Kidney epithelial cell (primary cell): ENCODE data around the gene BTBD6. TPM values are rescaled to one million over a fixed set of nuclear protein-coding genes. Genes with fewer than 3 reads are reported as not detected.
A peak's percentile ranks its signal among the peaks of the same experiment; 100 is the strongest.

Experiments used
- DNase-seq: peaks from one replicate; pipeline ENCODE4 v3.0.0-alpha.2; 2010; ENCODE audit warnings: low read depth
- H3K27me3 ChIP-seq: 2 replicates; pipeline ENCODE4 v1.6.0; 2011; ENCODE audit warnings: low read length; ENCODE audit not compliant: control insufficient read depth, insufficient read depth
- H3K36me3 ChIP-seq: 2 replicates; pipeline ENCODE4 v1.5.1; 2011; ENCODE audit warnings: low read length; ENCODE audit not compliant: control insufficient read depth, insufficient read depth
- H3K4me3 ChIP-seq: 2 replicates; pipeline ENCODE4 v1.5.1; 2011; ENCODE audit warnings: low read depth, mild to moderate bottlenecking, control low read depth, low read length
- total RNA-seq: library from RNA; depleted of rRNA; stranded (reverse); fragments of >200 nt; gene quantifications from 2 replicates; pipeline ENCODE4 v1.2.3, GENCODE V29; 2015
- TF ChIP-seq, protein P1 (sequence below): IDR thresholded peaks from 2 replicates; pipeline ENCODE4 v1.5.1; 2011; ENCODE audit warnings: mild to moderate bottlenecking, moderate library complexity, low read length, control low read depth, inconsistent platforms; ENCODE audit not compliant: insufficient read depth, poor library complexity, severe bottlenecking

The BTBD6 gene
- total RNA-seq, 1 donor from 2014 or later, result 45.8 TPM

DNA sequence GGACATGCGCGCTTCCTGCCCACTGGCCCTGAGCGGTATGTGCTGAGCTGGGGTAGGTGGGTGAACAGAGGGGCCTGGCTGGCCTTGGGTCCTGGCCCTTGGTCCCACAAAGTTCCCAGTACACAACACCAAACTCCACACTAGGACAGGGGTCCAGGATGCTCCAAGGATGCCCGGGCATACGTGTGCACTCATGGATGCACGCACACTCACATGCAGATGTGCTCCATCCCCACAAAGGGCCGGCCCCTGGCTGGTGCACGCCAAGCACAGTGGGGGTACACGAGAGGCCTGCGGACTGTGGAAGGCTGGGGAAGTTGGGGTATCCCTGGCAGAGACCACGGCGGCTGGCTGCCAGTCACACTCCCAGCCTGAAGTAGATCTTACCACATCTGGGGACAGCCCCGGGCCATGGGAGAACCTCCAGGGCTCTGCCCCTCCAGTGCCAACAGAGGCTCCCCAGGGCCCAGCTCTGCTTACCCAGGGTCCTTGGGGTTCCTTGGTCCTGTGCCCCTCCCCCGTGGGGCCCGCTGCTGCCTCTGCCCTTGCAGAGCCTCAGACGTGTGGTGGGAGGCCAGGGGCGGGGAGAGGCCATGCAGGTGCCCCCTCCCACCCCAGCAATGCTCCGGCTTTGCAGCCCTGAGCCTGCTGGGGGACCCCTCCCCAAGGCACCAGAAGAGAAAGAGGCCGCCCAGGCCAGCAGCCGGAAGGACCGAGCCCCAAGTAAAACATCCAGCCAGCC, 43.2 kb upstream of the BTBD6 start:
- H3K4me3 ChIP-seq, result no peak overlapping the region
- no peak for DNase-seq
- H3K36me3 ChIP-seq, result no peaks in the 10 kb centered on the region
- peaks cover 10% of the 10 kb centered on the region for H3K27me3 ChIP-seq
- TF ChIP-seq, protein P1, sequence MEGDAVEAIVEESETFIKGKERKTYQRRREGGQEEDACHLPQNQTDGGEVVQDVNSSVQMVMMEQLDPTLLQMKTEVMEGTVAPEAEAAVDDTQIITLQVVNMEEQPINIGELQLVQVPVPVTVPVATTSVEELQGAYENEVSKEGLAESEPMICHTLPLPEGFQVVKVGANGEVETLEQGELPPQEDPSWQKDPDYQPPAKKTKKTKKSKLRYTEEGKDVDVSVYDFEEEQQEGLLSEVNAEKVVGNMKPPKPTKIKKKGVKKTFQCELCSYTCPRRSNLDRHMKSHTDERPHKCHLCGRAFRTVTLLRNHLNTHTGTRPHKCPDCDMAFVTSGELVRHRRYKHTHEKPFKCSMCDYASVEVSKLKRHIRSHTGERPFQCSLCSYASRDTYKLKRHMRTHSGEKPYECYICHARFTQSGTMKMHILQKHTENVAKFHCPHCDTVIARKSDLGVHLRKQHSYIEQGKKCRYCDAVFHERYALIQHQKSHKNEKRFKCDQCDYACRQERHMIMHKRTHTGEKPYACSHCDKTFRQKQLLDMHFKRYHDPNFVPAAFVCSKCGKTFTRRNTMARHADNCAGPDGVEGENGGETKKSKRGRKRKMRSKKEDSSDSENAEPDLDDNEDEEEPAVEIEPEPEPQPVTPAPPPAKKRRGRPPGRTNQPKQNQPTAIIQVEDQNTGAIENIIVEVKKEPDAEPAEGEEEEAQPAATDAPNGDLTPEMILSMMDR, result no peak

DNA sequence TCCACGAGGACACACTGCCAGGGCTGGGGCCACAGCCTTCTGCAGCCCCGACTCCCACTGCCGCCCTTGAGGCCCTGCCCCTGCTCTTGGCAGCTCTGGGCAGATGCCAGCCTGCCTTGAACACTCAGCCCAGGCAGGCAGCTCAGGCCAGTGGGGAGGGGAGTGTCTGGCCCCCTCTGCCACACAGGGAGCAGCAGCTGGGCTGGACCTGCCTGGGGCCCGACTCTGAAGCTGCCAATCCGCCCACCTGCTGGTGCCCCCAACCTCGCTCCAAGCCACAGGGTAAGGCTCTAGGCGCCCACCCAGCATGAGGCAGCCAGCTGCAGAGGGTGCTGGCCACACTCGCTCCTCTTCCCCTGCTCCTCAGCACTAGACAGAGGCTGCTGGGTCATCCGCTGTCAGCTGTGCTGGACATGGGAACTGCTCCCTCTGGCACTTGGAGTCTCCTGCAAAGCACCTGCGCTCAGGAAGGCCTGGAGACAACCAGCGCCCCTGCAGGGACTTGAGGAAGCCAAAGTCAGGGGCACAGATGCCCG, 42.6 kb upstream of the BTBD6 start:
- no peaks in the 10 kb centered on the region for H3K36me3 ChIP-seq
- peaks cover 10% of the 10 kb centered on the region for H3K27me3 ChIP-seq
- TF ChIP-seq, protein P1, result no peak
- no peak for DNase-seq
- no peak overlapping the region for H3K4me3 ChIP-seq

DNA sequence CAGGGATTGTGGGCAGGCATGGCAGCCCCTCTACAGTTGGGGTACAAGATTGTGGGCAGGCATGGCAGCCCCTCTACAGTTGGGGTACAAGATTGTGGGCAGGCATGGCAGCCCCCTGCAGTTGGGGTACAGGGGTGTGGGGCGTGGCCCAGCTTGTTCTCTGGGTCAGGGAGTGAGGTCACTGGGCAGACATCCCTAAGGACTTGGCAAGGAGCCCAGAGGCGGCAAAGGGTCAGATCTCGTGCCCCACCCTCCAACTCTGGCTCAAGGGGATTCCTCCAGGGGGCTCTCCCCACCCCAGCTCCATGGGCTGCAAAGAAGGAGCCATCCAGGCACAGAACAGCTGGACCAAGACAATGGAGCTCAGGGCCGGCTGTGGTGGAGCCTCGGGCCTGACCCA, 41.5 kb upstream of the BTBD6 start:
- no peak for DNase-seq
- TF ChIP-seq, protein P1, result no peak
- Histone ChIP-seq H3K36me3 (no peaks in the 10 kb centered on the region), H3K4me3 (no peak overlapping the region), H3K27me3 (peaks cover 10% of the 10 kb centered on the region)

DNA sequence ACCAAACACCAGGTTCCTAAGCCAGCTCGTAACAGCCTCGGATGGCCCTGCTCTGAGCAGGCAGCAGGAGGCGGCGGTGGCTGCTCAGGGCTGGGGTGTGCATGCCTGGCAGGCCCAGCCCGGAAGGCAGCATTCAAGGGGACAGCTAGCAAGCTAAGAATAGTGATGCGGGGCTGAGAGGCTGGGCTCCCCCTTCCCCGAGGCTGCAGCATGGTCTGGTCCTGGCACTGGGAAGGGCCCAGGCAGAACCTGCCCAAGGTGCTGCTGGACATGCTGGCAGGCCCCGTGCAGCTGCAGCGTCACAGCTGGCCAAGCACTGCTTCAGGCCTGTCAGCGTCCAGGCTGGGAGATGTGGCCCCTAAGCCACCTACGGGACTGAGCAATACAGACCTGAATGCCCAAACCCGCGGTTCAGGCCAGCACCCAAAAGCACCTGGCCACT, 40.9 kb upstream of the BTBD6 start:
- peaks cover 10% of the 10 kb centered on the region for H3K27me3 ChIP-seq
- no peak overlapping the region for H3K4me3 ChIP-seq
- DNase-seq, result no peak
- no peaks in the 10 kb centered on the region for H3K36me3 ChIP-seq
- TF ChIP-seq, protein P1, result peak; percentile 14

DNA sequence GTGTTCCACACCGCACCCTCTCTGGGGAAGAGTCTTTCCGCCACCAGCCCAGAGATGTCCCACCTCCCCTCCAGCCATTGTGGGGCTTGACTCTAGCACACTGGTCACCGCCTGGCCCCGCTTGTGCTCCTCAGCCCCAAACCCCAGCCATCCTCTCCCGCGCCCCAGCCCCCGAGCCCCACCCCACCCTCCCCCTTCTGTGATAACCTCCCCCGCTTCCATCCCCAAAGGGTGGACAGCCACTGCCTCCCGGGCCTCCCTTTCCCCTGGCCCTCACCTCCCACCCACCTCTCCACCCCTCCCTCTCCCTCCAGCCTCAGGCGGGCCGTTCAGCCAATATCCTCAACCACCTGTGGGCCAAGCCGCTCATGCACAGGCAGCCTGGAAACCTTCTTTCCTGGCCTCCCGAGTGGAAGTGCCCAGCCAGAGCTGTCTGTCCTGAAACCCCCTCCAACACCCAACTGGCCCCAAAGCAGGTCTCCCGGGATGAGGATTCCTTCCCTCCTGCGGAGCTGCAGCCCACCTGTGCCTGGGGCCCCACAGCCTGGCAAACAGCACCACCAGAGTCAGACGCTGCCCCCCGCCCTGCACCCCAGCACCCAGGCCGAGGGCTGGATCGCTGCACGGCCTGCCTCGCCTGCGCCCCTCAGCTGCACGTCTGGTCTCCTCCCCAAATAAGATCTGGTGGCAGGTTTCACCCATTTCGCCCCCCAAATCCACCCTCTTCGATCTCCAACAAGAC, 40.2 kb upstream of the BTBD6 start:
- Histone ChIP-seq H3K27me3 (peaks cover 8% of the 10 kb centered on the region), H3K36me3 (no peaks in the 10 kb centered on the region), H3K4me3 (no peak overlapping the region)
- no peak for DNase-seq
- TF ChIP-seq, protein P1, result no peak
